Endometrium (tissue), 2 donors: ENCODE results near the gene CACNA2D3.

Experiments used
- FAIRE-seq: peaks from 2 replicates; lab custom pipeline; 2012; peaks lifted over from hg19 to GRCh38; lab: Jason Lieb, UNC
- donor health status: control.
- donor health status: control.

The CACNA2D3 gene

GRCh38 chr3:54476891-54477290 lies 354.5 kb downstream of the CACNA2D3 start:
- no peak for FAIRE-seq

DNA sequence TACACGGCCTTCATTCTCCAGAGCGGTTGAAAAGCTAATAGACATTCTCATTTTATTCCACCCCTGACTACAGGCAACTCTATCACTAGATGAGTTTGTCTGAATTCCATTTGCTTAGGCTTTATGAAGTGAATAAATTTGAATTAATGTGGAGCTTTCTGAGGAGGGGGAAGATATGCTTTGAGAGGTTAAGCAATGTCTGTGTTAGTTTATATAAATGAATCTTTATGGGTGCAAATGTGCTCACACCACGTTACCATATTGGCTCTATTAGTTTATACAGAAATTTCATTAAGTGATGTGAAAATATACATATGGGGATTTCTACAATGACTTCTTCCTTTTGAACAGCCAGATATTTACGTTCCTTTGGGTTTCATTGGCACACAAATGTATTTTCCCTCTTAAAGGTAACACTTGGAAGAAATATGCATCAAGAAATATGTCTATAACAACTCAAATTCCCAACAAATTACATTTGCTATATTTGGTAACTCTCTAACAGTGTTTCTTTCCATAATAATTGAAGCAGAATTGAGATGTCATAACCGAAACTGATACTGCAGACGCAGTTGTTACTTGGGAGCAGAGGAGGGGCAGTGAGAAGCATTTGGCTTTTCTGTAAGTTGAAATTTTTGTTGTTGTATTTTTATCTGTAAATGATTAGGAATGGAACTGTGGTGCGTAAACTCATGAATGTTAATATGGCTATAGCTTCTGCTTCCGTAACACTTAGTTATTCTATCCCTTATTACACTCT lies 359.4 kb downstream of the CACNA2D3 start:
- FAIRE-seq: no peak

- FAIRE-seq: no peak
These were observed 362.0 kb downstream of the CACNA2D3 start for GRCh38 chr3:54484334-54484733.

GRCh38 chr3:54486317-54486716 lies 364.0 kb downstream of the CACNA2D3 start:
- no peak for FAIRE-seq

- FAIRE-seq: no peak
These were observed 365.9 kb downstream of the CACNA2D3 start for GRCh38 chr3:54488297-54488696.

- FAIRE-seq: no peak
These were observed 371.9 kb downstream of the CACNA2D3 start for GRCh38 chr3:54494209-54494608.

DNA sequence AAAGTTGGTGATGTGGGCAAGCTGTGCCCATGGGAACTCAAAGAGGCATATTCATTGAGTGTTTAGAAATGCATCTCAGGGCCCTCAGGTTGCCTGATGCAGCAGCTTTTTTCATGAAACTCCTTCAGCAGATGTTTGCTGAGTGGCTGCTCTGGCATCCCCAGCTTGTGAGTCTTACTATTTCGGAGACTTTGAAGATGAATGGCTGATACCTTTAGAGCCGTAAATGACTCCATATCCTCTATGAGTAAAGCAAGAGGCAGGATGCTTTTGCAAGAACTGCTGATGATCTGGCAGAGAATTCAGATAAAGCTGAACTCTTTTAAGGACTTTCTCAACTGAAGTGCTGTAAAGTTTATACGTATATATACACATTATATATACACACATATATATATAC lies 384.3 kb downstream of the CACNA2D3 start:
- no peak for FAIRE-seq

DNA sequence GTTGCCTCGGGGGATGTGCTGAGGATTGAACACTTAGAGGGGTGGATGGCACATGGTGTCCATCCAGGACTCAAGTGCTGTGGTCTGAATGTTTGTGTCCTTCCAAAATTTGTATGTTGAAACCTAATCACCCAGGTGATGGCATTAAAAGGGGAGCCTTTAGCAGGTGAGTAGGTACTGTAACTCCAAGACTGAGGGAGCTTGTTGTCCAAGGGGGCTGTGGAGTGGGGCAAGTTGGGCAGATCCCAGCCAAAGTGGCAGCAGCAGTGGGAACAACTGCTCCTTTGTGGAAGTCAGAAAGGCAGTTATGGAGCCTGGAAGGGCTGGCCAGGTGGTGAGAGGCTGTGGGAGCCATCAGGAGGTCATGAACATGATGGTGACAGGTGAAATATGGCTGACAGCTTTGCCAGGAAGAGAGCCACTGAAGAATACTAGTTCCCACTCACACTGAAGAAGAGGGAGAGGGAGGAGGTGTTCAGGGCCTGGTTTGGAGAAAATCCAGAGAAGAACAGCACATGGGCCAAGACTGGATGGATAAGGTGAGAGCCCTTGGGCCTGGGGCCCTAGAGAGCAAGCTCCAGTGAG lies 385.6 kb downstream of the CACNA2D3 start:
- no peak for FAIRE-seq

DNA sequence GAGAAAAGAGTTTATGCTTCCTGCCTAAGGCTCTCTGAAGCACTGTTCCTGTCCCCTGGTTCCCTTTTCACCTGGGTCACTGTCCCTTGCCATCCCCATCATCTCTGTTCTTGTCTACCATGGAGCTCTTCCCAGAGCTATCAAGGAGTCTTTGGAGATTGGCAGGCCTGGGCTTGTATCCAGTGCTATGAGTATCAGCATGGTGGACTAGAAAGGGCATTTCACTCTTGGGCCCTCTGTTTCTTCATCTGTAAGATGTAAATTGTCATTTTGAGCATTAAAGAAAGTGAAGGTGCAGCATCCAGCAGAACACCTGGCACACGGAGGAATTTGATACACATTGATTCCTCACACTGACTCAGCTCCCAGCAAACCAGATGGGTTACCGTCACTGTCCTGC lies 388.2 kb downstream of the CACNA2D3 start:
- FAIRE-seq: no peak

DNA sequence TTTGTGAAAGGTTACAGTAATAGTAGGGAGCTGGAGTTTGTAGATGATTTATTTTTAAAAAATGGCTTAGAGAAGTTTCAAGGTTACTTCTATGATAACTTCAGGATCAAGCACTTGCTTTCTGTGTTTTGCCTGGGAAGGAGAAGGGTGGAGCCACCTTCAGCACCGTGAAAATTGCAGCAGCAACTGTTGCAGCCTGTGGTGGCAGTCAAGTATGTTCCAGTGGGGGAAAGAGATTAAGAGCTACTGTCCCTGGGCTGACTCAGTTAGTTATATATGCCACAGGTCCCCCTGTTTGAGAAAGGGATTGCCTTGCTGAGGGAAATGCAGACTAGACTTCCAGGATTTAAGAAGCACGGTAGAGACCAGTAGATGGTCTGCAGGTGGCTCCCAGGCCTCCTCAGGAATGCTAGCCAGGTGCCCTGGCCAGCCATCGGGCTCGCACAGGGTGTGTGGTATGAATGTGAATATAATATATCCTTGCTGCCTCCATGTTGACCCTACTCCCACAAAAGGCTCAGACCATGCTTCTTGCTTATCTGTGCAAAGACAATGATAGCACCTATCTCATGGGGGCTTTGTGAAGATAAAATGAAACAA lies 389.5 kb downstream of the CACNA2D3 start:
- no peak for FAIRE-seq

GRCh38 chr3:54514006-54514405 lies 391.7 kb downstream of the CACNA2D3 start:
- FAIRE-seq: no peak

- no peak for FAIRE-seq
These were observed 392.1 kb downstream of the CACNA2D3 start for GRCh38 chr3:54514416-54514815.

DNA sequence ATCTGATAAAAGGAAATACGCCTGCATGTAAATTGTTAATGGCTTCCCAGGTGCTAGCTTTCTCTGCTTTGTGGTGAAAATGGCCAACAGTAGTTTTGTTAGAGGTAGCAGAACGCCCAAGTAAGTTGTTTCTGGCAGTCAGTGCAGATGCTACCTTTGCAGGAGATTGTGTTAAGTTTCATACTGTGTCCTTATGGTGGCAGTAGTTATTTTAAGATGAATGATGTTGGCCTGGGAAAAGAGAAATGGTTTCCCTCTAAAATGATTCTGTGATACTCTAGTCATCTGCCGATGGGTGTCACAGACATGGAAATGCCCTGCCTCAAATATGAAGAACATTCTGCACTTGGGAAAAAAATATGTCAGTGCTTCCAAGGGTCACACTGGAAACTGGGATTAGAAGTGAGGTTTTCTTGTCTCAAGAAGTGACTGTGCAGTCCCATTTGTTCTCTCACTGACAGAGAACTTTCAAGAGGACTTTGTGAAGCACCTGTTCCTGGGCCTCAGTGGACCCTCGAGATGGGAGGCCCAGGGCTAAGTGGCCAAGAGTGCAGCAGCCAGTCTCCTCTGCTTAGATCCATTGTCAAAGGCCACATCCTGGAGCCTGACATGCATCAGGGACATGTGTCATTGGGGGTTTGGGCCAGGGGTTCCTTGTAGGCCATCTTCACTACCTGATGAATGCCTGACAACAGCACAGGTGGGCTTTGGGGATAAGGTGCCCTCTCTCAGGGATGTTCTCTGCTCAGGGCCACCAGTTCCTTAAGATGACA lies 393.3 kb downstream of the CACNA2D3 start:
- no peak for FAIRE-seq

DNA sequence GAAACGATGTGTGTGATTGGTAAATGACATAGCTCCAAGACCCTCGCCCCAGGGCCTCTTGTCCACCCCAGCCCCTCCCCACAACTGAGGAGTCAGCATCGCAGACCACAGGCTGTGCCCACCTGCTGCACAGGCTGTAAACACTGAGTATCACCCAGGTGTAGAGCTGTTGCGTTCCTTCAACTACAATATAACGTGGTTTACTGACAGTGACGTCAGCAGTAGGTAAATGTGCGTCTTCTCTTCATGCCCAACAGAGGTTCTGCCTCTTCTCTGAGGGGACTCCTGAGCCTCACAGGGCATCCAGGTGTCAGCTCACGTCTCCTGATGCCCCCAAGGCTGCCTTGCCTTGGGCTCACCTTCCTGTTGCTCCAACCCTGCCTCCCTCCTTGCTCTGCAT lies 395.1 kb downstream of the CACNA2D3 start:
- FAIRE-seq: no peak

- FAIRE-seq: no peak
These were observed 395.8 kb downstream of the CACNA2D3 start for GRCh38 chr3:54518011-54518675.

DNA sequence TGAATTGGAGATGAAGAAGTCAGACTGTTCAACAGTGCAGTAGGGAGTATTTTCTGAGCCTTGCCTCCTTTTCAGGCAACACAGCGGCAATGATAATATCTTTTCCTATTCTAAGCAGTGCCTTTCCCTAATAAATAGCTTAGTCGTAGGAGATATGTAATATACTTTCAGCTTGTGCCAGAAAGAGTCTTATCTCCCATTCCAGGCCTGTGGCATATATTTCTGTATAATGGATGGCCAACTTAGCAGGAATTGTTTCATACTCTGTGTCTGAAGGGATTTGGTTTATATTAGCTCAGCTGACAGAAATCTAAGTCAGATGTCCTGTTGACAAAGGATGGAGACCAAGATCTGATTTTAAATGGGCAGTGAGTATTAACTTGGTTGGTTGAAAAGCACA lies 397.1 kb downstream of the CACNA2D3 start:
- FAIRE-seq: no peak

DNA sequence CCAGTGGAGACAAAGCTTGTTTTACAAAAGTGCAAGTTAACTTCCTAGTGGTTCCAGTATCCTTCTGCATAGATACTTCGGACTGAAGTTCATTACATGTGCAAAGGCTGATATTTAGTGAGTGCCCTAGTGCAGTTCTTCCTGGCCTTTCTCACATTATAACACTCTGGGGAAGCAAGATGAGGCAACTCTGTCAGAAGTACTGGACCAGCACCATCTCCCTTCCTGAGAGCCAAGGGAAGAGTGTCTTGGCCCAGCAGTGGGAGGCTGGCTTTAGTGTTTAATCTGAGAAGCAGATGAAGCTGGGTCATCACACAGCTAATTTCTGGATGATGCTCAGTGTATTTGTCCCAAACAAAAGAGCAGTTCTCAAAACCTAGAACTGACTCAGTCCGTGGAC lies 397.7 kb downstream of the CACNA2D3 start:
- no peak for FAIRE-seq

- FAIRE-seq: no peak
These were observed 405.2 kb downstream of the CACNA2D3 start for GRCh38 chr3:54527521-54527920.

GRCh38 chr3:54527953-54528352 lies 405.6 kb downstream of the CACNA2D3 start:
- FAIRE-seq: no peak

DNA sequence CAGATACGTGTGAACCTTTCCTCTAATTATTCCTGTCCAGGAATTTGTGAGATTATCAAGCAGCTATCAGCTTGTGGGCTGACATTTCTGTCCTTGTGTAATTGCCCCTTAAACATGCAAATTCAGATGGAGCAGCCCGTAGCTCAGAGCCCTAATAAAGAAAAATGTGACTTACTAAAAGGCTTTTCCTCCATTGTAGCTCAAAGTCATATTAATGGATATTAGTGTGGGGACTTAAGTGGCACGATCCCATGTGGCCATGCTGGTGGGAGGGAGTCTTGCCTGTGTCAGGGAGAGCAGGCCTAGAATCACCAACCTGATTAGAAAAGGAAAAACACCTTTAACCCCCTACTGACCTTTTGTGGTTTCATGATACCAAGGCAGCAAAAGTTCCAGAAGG lies 406.3 kb downstream of the CACNA2D3 start:
- FAIRE-seq: no peak

GRCh38 chr3:54530091-54530490 lies 407.7 kb downstream of the CACNA2D3 start:
- no peak for FAIRE-seq

- FAIRE-seq: no peak
These were observed 408.6 kb downstream of the CACNA2D3 start for GRCh38 chr3:54530944-54531343.
